Measurements from ENCODE around the gene SH3BGRL2.
"Not testable (repeated sequence)": the region's sequence is repeated elsewhere in the genome, so short reads cannot be mapped to it uniquely, and the experiment has no call there.

Gene SH3BGRL2

GRCh38 chr6:79712144-79712543 lies 81.0 kb downstream of the SH3BGRL2 start:
- Mint-ChIP-seq H3K27ac (no peak overlapping the region), H3K4me3 (no peak overlapping the region), H3K27me3 (ENCODE audit: low read depth) (peaks cover 5% of the 10 kb centered on the region), H3K9me3 (no peaks in the 10 kb centered on the region), H3K4me1 (ENCODE audit: low read depth) (no peaks in the 10 kb centered on the region), H3K36me3 (ENCODE audit: low read depth) (no peaks in the 10 kb centered on the region)

- Mint-ChIP-seq H3K27ac (no peak overlapping the region), H3K9me3 (no peaks in the 10 kb centered on the region), H3K36me3 (ENCODE audit: low read depth) (no peaks in the 10 kb centered on the region), H3K4me1 (ENCODE audit: low read depth) (no peaks in the 10 kb centered on the region), H3K27me3 (ENCODE audit: low read depth) (peaks cover 5% of the 10 kb centered on the region), H3K4me3 (no peak overlapping the region)
These were observed 81.5 kb downstream of the SH3BGRL2 start for GRCh38 chr6:79712616-79713135.

- H3K36me3 Mint-ChIP-seq (ENCODE audit: low read depth): no peaks in the 10 kb centered on the region
- no peaks in the 10 kb centered on the region for H3K9me3 Mint-ChIP-seq
- peaks cover 5% of the 10 kb centered on the region for H3K27me3 Mint-ChIP-seq (ENCODE audit: low read depth)
- H3K4me1 Mint-ChIP-seq (ENCODE audit: low read depth): no peaks in the 10 kb centered on the region
- no peak overlapping the region for H3K27ac Mint-ChIP-seq
- no peak overlapping the region for H3K4me3 Mint-ChIP-seq
These were observed 82.7 kb downstream of the SH3BGRL2 start for GRCh38 chr6:79713701-79714322.

- Mint-ChIP-seq H3K27me3 (ENCODE audit: low read depth) (peaks cover under 1% of the 10 kb centered on the region), H3K4me1 (ENCODE audit: low read depth) (no peaks in the 10 kb centered on the region), H3K36me3 (ENCODE audit: low read depth) (no peaks in the 10 kb centered on the region), H3K27ac (no peak overlapping the region), H3K9me3 (no peaks in the 10 kb centered on the region), H3K4me3 (no peak overlapping the region)
These were observed 86.9 kb downstream of the SH3BGRL2 start for GRCh38 chr6:79717989-79718388.

GRCh38 chr6:79718509-79719247 lies 87.5 kb downstream of the SH3BGRL2 start:
- no peaks in the 10 kb centered on the region for H3K9me3 Mint-ChIP-seq
- H3K27me3 Mint-ChIP-seq (ENCODE audit: low read depth): no peaks in the 10 kb centered on the region

GRCh38 chr6:79719248-79719960 lies 88.3 kb downstream of the SH3BGRL2 start:
- no peak overlapping the region for H3K4me3 Mint-ChIP-seq
- no peaks in the 10 kb centered on the region for H3K4me1 Mint-ChIP-seq (ENCODE audit: low read depth)
- H3K27me3 Mint-ChIP-seq (ENCODE audit: low read depth): peaks cover 5% of the 10 kb centered on the region
- H3K27ac Mint-ChIP-seq: no peak overlapping the region
- no peaks in the 10 kb centered on the region for H3K36me3 Mint-ChIP-seq (ENCODE audit: low read depth)
- no peaks in the 10 kb centered on the region for H3K9me3 Mint-ChIP-seq

More at GRCh38 chr6:79718509-79719247, 87.5 kb downstream of the SH3BGRL2 start:
- H3K36me3 Mint-ChIP-seq (ENCODE audit: low read depth): no peaks in the 10 kb centered on the region
- no peak overlapping the region for H3K4me3 Mint-ChIP-seq
- H3K4me1 Mint-ChIP-seq (ENCODE audit: low read depth): no peaks in the 10 kb centered on the region
- H3K27ac Mint-ChIP-seq: no peak overlapping the region

- Mint-ChIP-seq H3K27me3 (ENCODE audit: low read depth) (peaks cover 12% of the 10 kb centered on the region), H3K4me1 (ENCODE audit: low read depth) (no peaks in the 10 kb centered on the region), H3K36me3 (ENCODE audit: low read depth) (no peaks in the 10 kb centered on the region), H3K4me3 (no peak overlapping the region), H3K27ac (no peak overlapping the region), H3K9me3 (no peaks in the 10 kb centered on the region)
These were observed 93.7 kb downstream of the SH3BGRL2 start for GRCh38 chr6:79724816-79725215.

GRCh38 chr6:79731471-79731870 lies 100.3 kb downstream of the SH3BGRL2 start:
- no peak overlapping the region for H3K4me3 Mint-ChIP-seq
- H3K36me3 Mint-ChIP-seq (ENCODE audit: low read depth): no peaks in the 10 kb centered on the region
- H3K27ac Mint-ChIP-seq: no peak overlapping the region

GRCh38 chr6:79733388-79733787 lies 102.3 kb downstream of the SH3BGRL2 start:
- Mint-ChIP-seq H3K27me3 (ENCODE audit: low read depth) (no peaks in the 10 kb centered on the region), H3K4me3 (no peak overlapping the region), H3K36me3 (ENCODE audit: low read depth) (no peaks in the 10 kb centered on the region), H3K27ac (no peak overlapping the region), H3K4me1 (ENCODE audit: low read depth) (no peaks in the 10 kb centered on the region), H3K9me3 (no peaks in the 10 kb centered on the region)

More at GRCh38 chr6:79731471-79731870, 100.3 kb downstream of the SH3BGRL2 start:
- Mint-ChIP-seq H3K9me3 (no peaks in the 10 kb centered on the region), H3K27me3 (ENCODE audit: low read depth) (peaks cover 5% of the 10 kb centered on the region), H3K4me1 (ENCODE audit: low read depth) (no peaks in the 10 kb centered on the region)

- Mint-ChIP-seq H3K4me1 (ENCODE audit: low read depth) (no peaks in the 10 kb centered on the region), H3K9me3 (no peaks in the 10 kb centered on the region), H3K27ac (no peak overlapping the region), H3K27me3 (ENCODE audit: low read depth) (no peaks in the 10 kb centered on the region), H3K36me3 (ENCODE audit: low read depth) (no peaks in the 10 kb centered on the region), H3K4me3 (no peak overlapping the region)
These were observed 103.2 kb downstream of the SH3BGRL2 start for GRCh38 chr6:79734374-79734773.

- H3K4me3 Mint-ChIP-seq: no peak overlapping the region
- H3K4me1 Mint-ChIP-seq (ENCODE audit: low read depth): no peaks in the 10 kb centered on the region
- no peaks in the 10 kb centered on the region for H3K36me3 Mint-ChIP-seq (ENCODE audit: low read depth)
- no peaks in the 10 kb centered on the region for H3K9me3 Mint-ChIP-seq
- no peaks in the 10 kb centered on the region for H3K27me3 Mint-ChIP-seq (ENCODE audit: low read depth)
- no peak overlapping the region for H3K27ac Mint-ChIP-seq
These were observed 104.1 kb downstream of the SH3BGRL2 start for GRCh38 chr6:79735183-79735582.

- Mint-ChIP-seq H3K27ac (no peak overlapping the region), H3K9me3 (no peaks in the 10 kb centered on the region), H3K36me3 (ENCODE audit: low read depth) (no peaks in the 10 kb centered on the region), H3K4me1 (ENCODE audit: low read depth) (no peaks in the 10 kb centered on the region), H3K27me3 (ENCODE audit: low read depth) (no peaks in the 10 kb centered on the region), H3K4me3 (no peak overlapping the region)
These were observed 106.0 kb downstream of the SH3BGRL2 start for GRCh38 chr6:79737172-79737571.

GRCh38 chr6:79742030-79742429 lies 110.9 kb downstream of the SH3BGRL2 start:
- Mint-ChIP-seq H3K4me3 (no peak overlapping the region), H3K9me3 (no peaks in the 10 kb centered on the region), H3K4me1 (ENCODE audit: low read depth) (no peaks in the 10 kb centered on the region), H3K36me3 (ENCODE audit: low read depth) (no peaks in the 10 kb centered on the region), H3K27me3 (ENCODE audit: low read depth) (no peaks in the 10 kb centered on the region), H3K27ac (no peak overlapping the region)

GRCh38 chr6:79745282-79745681 lies 114.2 kb downstream of the SH3BGRL2 start:
- H3K4me1 Mint-ChIP-seq (ENCODE audit: low read depth); H3K9me3 Mint-ChIP-seq; H3K27me3 Mint-ChIP-seq (ENCODE audit: low read depth); H3K27ac Mint-ChIP-seq; H3K4me3 Mint-ChIP-seq; H3K36me3 Mint-ChIP-seq (ENCODE audit: low read depth): not testable (repeated sequence)

GRCh38 chr6:79746325-79746724 lies 115.2 kb downstream of the SH3BGRL2 start:
- H3K4me1 Mint-ChIP-seq (ENCODE audit: low read depth); H3K27ac Mint-ChIP-seq; H3K4me3 Mint-ChIP-seq; H3K9me3 Mint-ChIP-seq; H3K36me3 Mint-ChIP-seq (ENCODE audit: low read depth); H3K27me3 Mint-ChIP-seq (ENCODE audit: low read depth): not testable (repeated sequence)

Data from T-helper 1 cell treated with Interleukin-12 subunit alpha and Interleukin-12 subunit beta and Interleukin-4 antibody, amounts not matched to agents 30 μg/mL and 1 μg/mL, for 36 hours (primary cell).